WI38 (cell line): ENCODE measurements around the gene TANC1.

Experiments
- H3K4me3 ChIP-seq: 2 replicates; pipeline ENCODE4 v1.5.1; 2011; ENCODE audit warnings: low read depth, mild to moderate bottlenecking, control low read depth, low read length
- CTCF ChIP-seq: IDR thresholded peaks from 2 replicates; pipeline ENCODE4 v1.5.1; 2012; ENCODE audit warnings: low read depth, mild to moderate bottlenecking, control low read depth, low read length

Gene TANC1

GRCh38 chr2:159069229-159069628 is 100.8 kb downstream of the TANC1 start:
- H3K4me3 ChIP-seq: no peak overlapping the region
- TF ChIP-seq CTCF: no peak

- no peak for TF ChIP-seq CTCF
- no peak overlapping the region for H3K4me3 ChIP-seq
Observed at GRCh38 chr2:159070235-159070634, 101.8 kb downstream of the TANC1 start.

GRCh38 chr2:159071190-159071915 is 102.9 kb downstream of the TANC1 start:
- no peak for TF ChIP-seq CTCF
- H3K4me3 ChIP-seq: no peak overlapping the region

- TF ChIP-seq CTCF: no peak
- H3K4me3 ChIP-seq: no peak overlapping the region
Observed at GRCh38 chr2:159072795-159073194, 104.4 kb downstream of the TANC1 start.

- H3K4me3 ChIP-seq: no peak overlapping the region
- no peak for TF ChIP-seq CTCF
Observed at GRCh38 chr2:159073256-159073655, 104.8 kb downstream of the TANC1 start.

- H3K4me3 ChIP-seq: no peak overlapping the region
- no peak for TF ChIP-seq CTCF
Observed at GRCh38 chr2:159074605-159075004, 106.2 kb downstream of the TANC1 start.

- H3K4me3 ChIP-seq: no peak overlapping the region
- no peak for TF ChIP-seq CTCF
Observed at GRCh38 chr2:159075727-159076126, 107.3 kb downstream of the TANC1 start.
